A549 (cell line): ENCODE measurements around the gene SEC23IP. TPM values are rescaled to one million over a fixed set of nuclear protein-coding genes. Genes with fewer than 3 reads are reported as not detected.
A peak's percentile ranks its signal among the peaks of the same experiment; 100 is the strongest.

ENCODE experiments used
- ATAC-seq, 2 experiments: fragments of 200-7000 bp in 1 of 2; fragments of >200 bp in 1 of 2; cut with Nextera tagmentation in 1 of 2; cut with Tn5 transposase in 1 of 2; 3 replicates each; pipeline versions ENCODE4 v1.8.0 to v1.9.1; 2018 to 2020; ENCODE audit warnings: mild to moderate bottlenecking in 1 of 2, moderate library complexity in 1 of 2
- CTCF ChIA-PET: fragments of 300-600 bp; sonication (Branson Sonifier 250); formaldehyde crosslinking; extraction: SDS; loops from one replicate; lab custom pipeline; 2021; ENCODE audit warnings: antibody characterized with exemption, inconsistent platforms; lab: Yijun Ruan, JAX
- POLR2A ChIA-PET: fragments of 350-600 bp; formaldehyde crosslinking; extraction: SDS; loops from one replicate; lab custom pipeline; 2021; ENCODE audit warnings: antibody characterized with exemption, inconsistent platforms; lab: Yijun Ruan, JAX
- DNase-seq, 2 experiments: peaks; one replicate each; pipeline versions ENCODE4 v3.0.0 to v3.0.0-alpha.2; 2011 to 2016; ENCODE audit warnings: low read depth in 1 of 2, low spot score in 1 of 2
- FAIRE-seq: peaks from 2 replicates; lab custom pipeline; 2011; peaks lifted over from hg19 to GRCh38; lab: Jason Lieb, UNC
- H3K27ac ChIP-seq, 2 experiments: fragments of >200 bp; sonication (Bioruptor Twin); formaldehyde crosslinking; 3 replicates each; pipeline ENCODE4 v1.5.1; 2016 to 2017
- H3K4me1 ChIP-seq: fragments of >200 bp; sonication (Bioruptor Twin); formaldehyde crosslinking; 3 replicates; pipeline ENCODE4 v1.6.1; 2016
- H3K4me2 ChIP-seq: fragments of >200 bp; sonication (Bioruptor Twin); formaldehyde crosslinking; 3 replicates; pipeline ENCODE4 v1.6.1; 2016
- H3K4me3 ChIP-seq: fragments of >200 bp; sonication (Bioruptor Twin); formaldehyde crosslinking; 3 replicates; pipeline ENCODE4 v1.5.1; 2016
- H3K9me3 ChIP-seq: fragments of >200 bp; sonication (Bioruptor Twin); formaldehyde crosslinking; 3 replicates; pipeline ENCODE4 v1.6.1; 2016
- BCL3 ChIP-seq: fragments of >200 bp; sonication (Bioruptor Twin); formaldehyde crosslinking; IDR thresholded peaks from 3 replicates; pipeline ENCODE4 v1.6.1; 2016
- BHLHE40 ChIP-seq: IDR thresholded peaks from 2 replicates; pipeline ENCODE4 v1.6.1; 2012; ENCODE audit warnings: low read depth, low read length, inconsistent platforms
- CBX8 ChIP-seq: fragments of 200-600 bp; sonication (generic); IDR thresholded peaks from 2 replicates; pipeline ENCODE4 v1.6.1; 2016
- CHD2 ChIP-seq: fragments of 150-350 bp; IDR thresholded peaks from 2 replicates; pipeline ENCODE4 v1.6.1; 2014; ENCODE audit warnings: low read length; ENCODE audit not compliant: partially characterized antibody
- ESRRA ChIP-seq: fragments of 150-350 bp; IDR thresholded peaks from 2 replicates; pipeline ENCODE4 v1.6.1; 2014; ENCODE audit warnings: mild to moderate bottlenecking, low read length, borderline replicate concordance
- FOSB ChIP-seq: fragments of 250-450 bp; sonication (Bioruptor Pico); IDR thresholded peaks from 2 replicates; pipeline ENCODE4 v1.5.0; 2020; ENCODE audit warnings: mild to moderate bottlenecking, moderate library complexity
- FOSL2 ChIP-seq, 2 experiments: fragments of 450-650 bp in 1 of 2; fragments of >200 bp in 1 of 2; sonication (Bioruptor Twin) in 1 of 2; formaldehyde crosslinking; IDR thresholded peaks; 2 replicates each; pipeline versions ENCODE4 v1.5.0 to v1.6.1; 2016 to 2020; ENCODE audit warnings: mild to moderate bottlenecking in 1 of 2, moderate library complexity in 1 of 2
- FOXS1 ChIP-seq: fragments of 250-450 bp; sonication (Bioruptor Pico); IDR thresholded peaks from 2 replicates; pipeline ENCODE4 v1.5.0; 2020; ENCODE audit warnings: mild to moderate bottlenecking, moderate library complexity
- HOXA7 ChIP-seq: fragments of 250-450 bp; sonication (Bioruptor Pico); IDR thresholded peaks from 2 replicates; pipeline ENCODE4 v1.5.0; 2020; ENCODE audit warnings: mild to moderate bottlenecking, moderate library complexity
- HOXB13 ChIP-seq: fragments of 250-450 bp; sonication (Bioruptor Pico); IDR thresholded peaks from 2 replicates; pipeline ENCODE4 v1.5.0; 2020; ENCODE audit warnings: low read depth, mild to moderate bottlenecking, moderate library complexity
- JUNB ChIP-seq: fragments of >200 bp; sonication (Bioruptor Twin); formaldehyde crosslinking; IDR thresholded peaks from 2 replicates; pipeline ENCODE4 v1.6.1; 2016
- KDM1A ChIP-seq: fragments of 200-600 bp; sonication (generic); IDR thresholded peaks from 2 replicates; pipeline ENCODE4 v1.6.1; 2016; ENCODE audit warnings: low read depth, mild to moderate bottlenecking
- MAFK ChIP-seq: fragments of 450-650 bp; IDR thresholded peaks from 2 replicates; pipeline ENCODE4 v1.6.1; 2014; ENCODE audit not compliant: partially characterized antibody
- NFE2L2 ChIP-seq: fragments of 150-350 bp; conservative IDR thresholded peaks from 2 replicates; pipeline ENCODE4 v1.6.1; 2014; ENCODE audit warnings: low read length
- NR3C1 ChIP-seq: fragments of >200 bp; sonication (Bioruptor Twin); formaldehyde crosslinking; IDR thresholded peaks from 3 replicates; pipeline ENCODE4 v1.6.1; 2017
- POLR2A ChIP-seq: IDR thresholded peaks from 2 replicates; pipeline ENCODE4 v1.6.1; 2012; ENCODE audit warnings: mild to moderate bottlenecking, low read length
- RAD21 ChIP-seq, 2 experiments: fragments of >200 bp in 1 of 2; sonication (Bioruptor Twin) in 1 of 2; formaldehyde crosslinking in 1 of 2; IDR thresholded peaks in 1 of 2; conservative IDR thresholded peaks in 1 of 2; 2 replicates in 1 of 2; 3 replicates in 1 of 2; pipeline ENCODE4 v1.6.1; 2012 to 2018; ENCODE audit warnings: inconsistent platforms in 1 of 2
- RFX5 ChIP-seq: fragments of 450-650 bp; IDR thresholded peaks from 2 replicates; pipeline ENCODE4 v1.7.1; 2014; ENCODE audit warnings: antibody characterized with exemption, mild to moderate bottlenecking, moderate library complexity
- RNF2 ChIP-seq: fragments of 200-600 bp; sonication (generic); IDR thresholded peaks from 2 replicates; pipeline ENCODE4 v1.6.1; 2016; ENCODE audit warnings: low read depth, mild to moderate bottlenecking, antibody characterized with exemption, moderate library complexity, borderline replicate concordance
- SMC3 ChIP-seq: fragments of >200 bp; sonication (Bioruptor Twin); formaldehyde crosslinking; IDR thresholded peaks from 3 replicates; pipeline ENCODE4 v1.6.1; 2018; ENCODE audit warnings: inconsistent platforms
- TFCP2L1 ChIP-seq: fragments of 250-450 bp; sonication (Bioruptor Pico); IDR thresholded peaks from 2 replicates; pipeline ENCODE4 v1.5.0; 2021; ENCODE audit warnings: mild to moderate bottlenecking
- TP53 ChIP-seq: fragments of 250-450 bp; sonication (Bioruptor Pico); IDR thresholded peaks from 2 replicates; pipeline ENCODE4 v1.5.0; 2021; ENCODE audit warnings: mild to moderate bottlenecking, moderate library complexity
- ZNF302 ChIP-seq: fragments of 250-450 bp; sonication (Bioruptor Pico); IDR thresholded peaks from 2 replicates; pipeline ENCODE4 v1.9.0; 2021; ENCODE audit warnings: inconsistent platforms, mild to moderate bottlenecking, moderate library complexity
- WGBS: methylation state at CpG from one replicate; pipeline ENCODE4 v1.1.6; 2017; ENCODE audit errors: missing lambda C conversion rate; 5-methylcytosine and 5-hydroxymethylcytosine counted together
- polyA plus RNA-seq, 4 experiments: library from polyadenylated mRNA; depleted of rRNA in 3 of 4; stranded (reverse); fragments of >200 nt; fragmentation: RNase III in 1 of 4; extraction: RNeasy Plus Mini Kit Qiagen cat#74134 plus additional on column Dnase treatment in 1 of 4; gene quantifications; 2 replicates in 3 of 4; 3 replicates in 1 of 4; pipeline ENCODE4 v1.2.3, GENCODE V29; 2011 to 2017
- TF ChIP-seq, protein P1 (sequence below): fragments of 200-600 bp; sonication (generic); IDR thresholded peaks from 2 replicates; pipeline ENCODE4 v1.6.1; 2016; ENCODE audit warnings: antibody characterized with exemption, mild to moderate bottlenecking, moderate library complexity
- TF ChIP-seq, protein P2 (sequence below): IDR thresholded peaks from 2 replicates; pipeline ENCODE4 v1.6.1; 2012
- TF ChIP-seq, protein P3 (sequence below): fragments of 250-450 bp; sonication (Bioruptor Pico); IDR thresholded peaks from 2 replicates; pipeline ENCODE4 v1.5.0; 2020; ENCODE audit warnings: low read depth, mild to moderate bottlenecking, moderate library complexity

SEC23IP gene
- polyA plus RNA-seq, 2 of the 4 experiments (the other 2 are of a cell fraction) = 44.9 to 75.6 TPM

DNA sequence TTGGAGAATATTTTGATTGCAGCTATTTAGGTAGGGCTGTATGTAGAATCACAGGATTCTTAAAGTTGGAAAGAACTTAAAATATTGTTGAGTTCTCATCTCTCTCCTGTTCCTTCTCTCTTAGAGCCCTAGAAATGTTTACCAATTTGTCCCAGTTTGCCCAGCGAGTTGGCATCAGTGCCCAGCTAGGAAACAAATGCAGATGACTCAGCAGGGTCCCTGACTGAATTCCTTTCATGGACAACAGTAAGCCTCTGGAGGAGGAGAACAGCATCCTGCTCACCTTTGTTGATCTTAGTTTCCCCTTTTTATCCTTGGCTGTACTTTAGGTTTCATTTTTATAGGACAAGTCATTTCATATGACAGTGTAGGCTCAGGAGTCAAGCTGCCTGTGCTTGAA, 89.3 kb downstream of the SEC23IP start:
- no peak overlapping the region for H3K27ac ChIP-seq
- DNase-seq (peak in 1 of 2 experiments; percentile 18), ATAC-seq (peak; percentile 47 to 57; a peak in 3 of 6 replicates), FAIRE-seq (no peak)
- no peaks in the 10 kb centered on the region for H3K9me3 ChIP-seq
- POLR2A ChIA-PET = no interaction called here
- TF ChIP-seq BHLHE40 (no peak), RNF2 (no peak), RFX5 (no peak), CHD2 (no peak), KDM1A (no peak), HOXB13 (CRISPR knock-in tag) (no peak), CBX8 (no peak), TP53 (CRISPR knock-in tag) (no peak), JUNB (no peak), NR3C1 (no peak), ESRRA (no peak), HOXA7 (CRISPR knock-in tag) (no peak), FOSB (no peak), MAFK (no peak), ZNF302 (CRISPR knock-in tag) (no peak), RAD21 (conservative IDR thresholded peaks at IDR 0.05 in 1 of 2, IDR thresholded peaks at IDR 0.05 in 1 of 2) (no peak), NFE2L2 (no peak)
- TF ChIP-seq, protein P1, sequence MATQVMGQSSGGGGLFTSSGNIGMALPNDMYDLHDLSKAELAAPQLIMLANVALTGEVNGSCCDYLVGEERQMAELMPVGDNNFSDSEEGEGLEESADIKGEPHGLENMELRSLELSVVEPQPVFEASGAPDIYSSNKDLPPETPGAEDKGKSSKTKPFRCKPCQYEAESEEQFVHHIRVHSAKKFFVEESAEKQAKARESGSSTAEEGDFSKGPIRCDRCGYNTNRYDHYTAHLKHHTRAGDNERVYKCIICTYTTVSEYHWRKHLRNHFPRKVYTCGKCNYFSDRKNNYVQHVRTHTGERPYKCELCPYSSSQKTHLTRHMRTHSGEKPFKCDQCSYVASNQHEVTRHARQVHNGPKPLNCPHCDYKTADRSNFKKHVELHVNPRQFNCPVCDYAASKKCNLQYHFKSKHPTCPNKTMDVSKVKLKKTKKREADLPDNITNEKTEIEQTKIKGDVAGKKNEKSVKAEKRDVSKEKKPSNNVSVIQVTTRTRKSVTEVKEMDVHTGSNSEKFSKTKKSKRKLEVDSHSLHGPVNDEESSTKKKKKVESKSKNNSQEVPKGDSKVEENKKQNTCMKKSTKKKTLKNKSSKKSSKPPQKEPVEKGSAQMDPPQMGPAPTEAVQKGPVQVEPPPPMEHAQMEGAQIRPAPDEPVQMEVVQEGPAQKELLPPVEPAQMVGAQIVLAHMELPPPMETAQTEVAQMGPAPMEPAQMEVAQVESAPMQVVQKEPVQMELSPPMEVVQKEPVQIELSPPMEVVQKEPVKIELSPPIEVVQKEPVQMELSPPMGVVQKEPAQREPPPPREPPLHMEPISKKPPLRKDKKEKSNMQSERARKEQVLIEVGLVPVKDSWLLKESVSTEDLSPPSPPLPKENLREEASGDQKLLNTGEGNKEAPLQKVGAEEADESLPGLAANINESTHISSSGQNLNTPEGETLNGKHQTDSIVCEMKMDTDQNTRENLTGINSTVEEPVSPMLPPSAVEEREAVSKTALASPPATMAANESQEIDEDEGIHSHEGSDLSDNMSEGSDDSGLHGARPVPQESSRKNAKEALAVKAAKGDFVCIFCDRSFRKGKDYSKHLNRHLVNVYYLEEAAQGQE = no peak
- TF ChIP-seq, protein P2, sequence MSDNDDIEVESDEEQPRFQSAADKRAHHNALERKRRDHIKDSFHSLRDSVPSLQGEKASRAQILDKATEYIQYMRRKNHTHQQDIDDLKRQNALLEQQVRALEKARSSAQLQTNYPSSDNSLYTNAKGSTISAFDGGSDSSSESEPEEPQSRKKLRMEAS = no peak
- no peak overlapping the region for H3K4me3 ChIP-seq
- CTCF ChIA-PET = interaction anchor here (0.9 kb wide), 1 partner anchor 22 kb away, joined by 3 read pairs; no protein-coding TSS in a partner anchor
- peaks cover 10% of the 10 kb centered on the region for H3K4me1 ChIP-seq
- H3K4me2 ChIP-seq = peak overlapping the region; percentile 59
- WGBS = 12% methylated on average over 1 of the region's 1 CpG

DNA sequence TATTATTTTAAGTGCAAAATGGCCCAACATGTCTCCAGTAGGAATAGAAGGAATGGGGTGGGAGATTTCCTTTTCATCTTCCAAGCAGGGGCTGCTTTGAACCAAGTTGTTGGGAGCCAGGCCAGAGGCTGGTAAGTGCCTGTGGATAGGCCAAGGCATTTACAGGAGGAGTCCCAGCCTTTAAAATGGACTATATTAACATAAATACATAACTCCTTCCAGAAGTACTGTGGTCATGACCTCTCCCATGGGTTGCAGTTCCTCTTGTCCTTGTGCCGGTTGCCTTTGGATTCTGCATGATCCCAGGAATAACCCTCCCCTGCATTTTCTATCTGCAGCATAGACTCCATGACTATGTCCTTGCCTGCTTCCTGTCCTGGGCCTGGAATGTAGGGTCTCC, 95.8 kb downstream of the SEC23IP start:
- no peaks in the 10 kb centered on the region for H3K4me1 ChIP-seq
- DNase-seq = no peak
- no peaks in the 10 kb centered on the region for H3K9me3 ChIP-seq
- POLR2A ChIA-PET = no interaction called here
- FAIRE-seq = no peak
- 82% methylated on average over 1 of the region's 1 CpG for WGBS
- no peak overlapping the region for H3K27ac ChIP-seq
- CTCF ChIA-PET = no interaction called here
- TF ChIP-seq TFCP2L1 (CRISPR knock-in tag) (no peak), POLR2A (no peak), FOSL2 (IDR thresholded peaks at IDR 0.05) (no peak), FOSL2 (CRISPR knock-in tag; IDR thresholded peaks at IDR 0.05) (no peak), FOXS1 (CRISPR knock-in tag) (no peak), RNF2 (no peak), BCL3 (no peak), NR3C1 (no peak), SMC3 (no peak)
- TF ChIP-seq, protein P3, sequence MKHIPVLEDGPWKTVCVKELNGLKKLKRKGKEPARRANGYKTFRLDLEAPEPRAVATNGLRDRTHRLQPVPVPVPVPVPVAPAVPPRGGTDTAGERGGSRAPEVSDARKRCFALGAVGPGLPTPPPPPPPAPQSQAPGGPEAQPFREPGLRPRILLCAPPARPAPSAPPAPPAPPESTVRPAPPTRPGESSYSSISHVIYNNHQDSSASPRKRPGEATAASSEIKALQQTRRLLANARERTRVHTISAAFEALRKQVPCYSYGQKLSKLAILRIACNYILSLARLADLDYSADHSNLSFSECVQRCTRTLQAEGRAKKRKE (CRISPR knock-in tag) = no peak
- ATAC-seq = no peak
- no peak overlapping the region for H3K4me2 ChIP-seq
- no peak overlapping the region for H3K4me3 ChIP-seq
